ENCODE data around the gene NELFCD.

- TF ChIP-seq, protein P1, sequence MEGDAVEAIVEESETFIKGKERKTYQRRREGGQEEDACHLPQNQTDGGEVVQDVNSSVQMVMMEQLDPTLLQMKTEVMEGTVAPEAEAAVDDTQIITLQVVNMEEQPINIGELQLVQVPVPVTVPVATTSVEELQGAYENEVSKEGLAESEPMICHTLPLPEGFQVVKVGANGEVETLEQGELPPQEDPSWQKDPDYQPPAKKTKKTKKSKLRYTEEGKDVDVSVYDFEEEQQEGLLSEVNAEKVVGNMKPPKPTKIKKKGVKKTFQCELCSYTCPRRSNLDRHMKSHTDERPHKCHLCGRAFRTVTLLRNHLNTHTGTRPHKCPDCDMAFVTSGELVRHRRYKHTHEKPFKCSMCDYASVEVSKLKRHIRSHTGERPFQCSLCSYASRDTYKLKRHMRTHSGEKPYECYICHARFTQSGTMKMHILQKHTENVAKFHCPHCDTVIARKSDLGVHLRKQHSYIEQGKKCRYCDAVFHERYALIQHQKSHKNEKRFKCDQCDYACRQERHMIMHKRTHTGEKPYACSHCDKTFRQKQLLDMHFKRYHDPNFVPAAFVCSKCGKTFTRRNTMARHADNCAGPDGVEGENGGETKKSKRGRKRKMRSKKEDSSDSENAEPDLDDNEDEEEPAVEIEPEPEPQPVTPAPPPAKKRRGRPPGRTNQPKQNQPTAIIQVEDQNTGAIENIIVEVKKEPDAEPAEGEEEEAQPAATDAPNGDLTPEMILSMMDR (IDR thresholded peaks at IDR 0.05; ENCODE audit: low read length): no peak
- TF ChIP-seq EZH2 (optimal IDR thresholded peaks at IDR 0.05; ENCODE audit: low read depth, low read length) (no peak), EZH2phosphoT487 (IDR thresholded peaks at IDR 0.05; ENCODE audit: low read length) (no peak)
Measured at GRCh38 chr20:58942549-58942948, 38.5 kb upstream of the NELFCD start.
